Measurements from ENCODE around the gene ZNF367.

DNA sequence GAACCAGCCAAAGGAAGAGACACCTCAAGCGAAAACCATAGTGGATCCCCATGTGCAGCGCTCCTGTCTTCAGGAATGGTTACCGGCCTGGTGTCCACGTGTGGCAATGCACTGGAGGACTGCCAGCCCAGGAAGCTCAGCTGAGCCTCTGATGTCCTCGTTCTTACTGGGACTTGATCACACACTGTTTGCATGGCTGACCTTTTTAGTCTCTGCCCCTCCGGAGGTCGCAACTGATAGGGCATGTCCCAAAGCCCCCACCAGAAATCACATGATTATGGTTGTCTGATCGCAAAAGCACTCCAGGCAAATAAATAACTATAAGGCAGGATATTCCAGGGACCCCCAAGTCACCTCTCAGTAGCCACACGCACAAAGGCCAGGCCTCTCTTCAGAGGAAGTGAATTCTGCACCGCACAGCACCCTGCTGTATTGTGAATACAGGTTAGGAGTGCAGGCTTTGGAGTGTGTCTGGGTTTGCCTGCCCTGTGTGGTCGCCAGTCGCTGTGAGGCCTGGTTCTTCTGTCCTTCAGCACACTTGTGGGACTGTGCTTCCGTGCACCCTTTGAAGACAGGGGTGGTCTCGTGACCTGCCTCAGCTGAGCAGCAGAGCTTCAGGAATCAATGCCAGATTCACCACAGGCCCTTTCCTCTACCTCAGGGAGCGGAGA, 18.4 kb upstream of the ZNF367 start:
- TF ChIP-seq, protein P1, sequence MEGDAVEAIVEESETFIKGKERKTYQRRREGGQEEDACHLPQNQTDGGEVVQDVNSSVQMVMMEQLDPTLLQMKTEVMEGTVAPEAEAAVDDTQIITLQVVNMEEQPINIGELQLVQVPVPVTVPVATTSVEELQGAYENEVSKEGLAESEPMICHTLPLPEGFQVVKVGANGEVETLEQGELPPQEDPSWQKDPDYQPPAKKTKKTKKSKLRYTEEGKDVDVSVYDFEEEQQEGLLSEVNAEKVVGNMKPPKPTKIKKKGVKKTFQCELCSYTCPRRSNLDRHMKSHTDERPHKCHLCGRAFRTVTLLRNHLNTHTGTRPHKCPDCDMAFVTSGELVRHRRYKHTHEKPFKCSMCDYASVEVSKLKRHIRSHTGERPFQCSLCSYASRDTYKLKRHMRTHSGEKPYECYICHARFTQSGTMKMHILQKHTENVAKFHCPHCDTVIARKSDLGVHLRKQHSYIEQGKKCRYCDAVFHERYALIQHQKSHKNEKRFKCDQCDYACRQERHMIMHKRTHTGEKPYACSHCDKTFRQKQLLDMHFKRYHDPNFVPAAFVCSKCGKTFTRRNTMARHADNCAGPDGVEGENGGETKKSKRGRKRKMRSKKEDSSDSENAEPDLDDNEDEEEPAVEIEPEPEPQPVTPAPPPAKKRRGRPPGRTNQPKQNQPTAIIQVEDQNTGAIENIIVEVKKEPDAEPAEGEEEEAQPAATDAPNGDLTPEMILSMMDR (IDR thresholded peaks at IDR 0.05): no peak
- no peak for TF ChIP-seq POLR2AphosphoS5 (IDR thresholded peaks at IDR 0.05)
- TF ChIP-seq POLR2A (IDR thresholded peaks at IDR 0.05): no peak

Measured in suprapubic skin (tissue), 4 donors.